Measurements from ENCODE around the gene RAB3D.

DNA sequence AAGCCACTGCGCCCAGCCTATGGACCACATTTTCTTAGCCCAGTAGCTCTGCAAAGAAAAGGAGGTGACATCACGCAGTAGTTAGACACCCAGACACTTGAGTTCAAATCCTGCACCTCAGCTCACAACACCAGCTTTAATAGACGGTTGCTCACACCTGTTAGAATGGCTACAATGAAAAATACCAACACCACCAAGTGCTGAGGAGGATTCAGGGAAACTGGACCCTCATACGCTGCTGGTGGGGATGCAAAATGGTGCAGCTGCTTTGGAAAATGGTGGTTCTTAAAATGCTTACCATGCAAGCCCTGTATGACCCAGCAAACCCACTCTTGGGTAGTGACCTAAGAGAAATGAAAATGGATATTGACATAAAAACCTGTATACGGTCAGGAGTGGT, 65.5 kb downstream of the RAB3D start:
- TF ChIP-seq, protein P1, sequence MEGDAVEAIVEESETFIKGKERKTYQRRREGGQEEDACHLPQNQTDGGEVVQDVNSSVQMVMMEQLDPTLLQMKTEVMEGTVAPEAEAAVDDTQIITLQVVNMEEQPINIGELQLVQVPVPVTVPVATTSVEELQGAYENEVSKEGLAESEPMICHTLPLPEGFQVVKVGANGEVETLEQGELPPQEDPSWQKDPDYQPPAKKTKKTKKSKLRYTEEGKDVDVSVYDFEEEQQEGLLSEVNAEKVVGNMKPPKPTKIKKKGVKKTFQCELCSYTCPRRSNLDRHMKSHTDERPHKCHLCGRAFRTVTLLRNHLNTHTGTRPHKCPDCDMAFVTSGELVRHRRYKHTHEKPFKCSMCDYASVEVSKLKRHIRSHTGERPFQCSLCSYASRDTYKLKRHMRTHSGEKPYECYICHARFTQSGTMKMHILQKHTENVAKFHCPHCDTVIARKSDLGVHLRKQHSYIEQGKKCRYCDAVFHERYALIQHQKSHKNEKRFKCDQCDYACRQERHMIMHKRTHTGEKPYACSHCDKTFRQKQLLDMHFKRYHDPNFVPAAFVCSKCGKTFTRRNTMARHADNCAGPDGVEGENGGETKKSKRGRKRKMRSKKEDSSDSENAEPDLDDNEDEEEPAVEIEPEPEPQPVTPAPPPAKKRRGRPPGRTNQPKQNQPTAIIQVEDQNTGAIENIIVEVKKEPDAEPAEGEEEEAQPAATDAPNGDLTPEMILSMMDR (conservative IDR thresholded peaks at IDR 0.05) = no peak
- no peak for TF ChIP-seq EZH2 (IDR thresholded peaks at IDR 0.05; ENCODE audit: low read depth)
